IMR-90 (cell line): ENCODE measurements around the gene HMCN1. TPM values are rescaled to one million over a fixed set of nuclear protein-coding genes. Genes with fewer than 3 reads are reported as not detected.

Experiments
- ATAC-seq: fragments of 200-7000 bp; cut with Tn5 transposase; 2 replicates; pipeline ENCODE4 v1.9.1; 2020; ENCODE audit warnings: low read depth, mild to moderate bottlenecking, moderate library complexity
- BruUV-seq: library from RNA; stranded (reverse); fragments of 400-500 nt; replicated peaks from 2 replicates; lab custom pipeline; 2021; lab: Mats Ljungman, UMichigan
- CTCF ChIA-PET: fragments of 300-600 bp; formaldehyde crosslinking; extraction: SDS; loops from one replicate; lab custom pipeline; 2021; ENCODE audit warnings: antibody characterized with exemption; lab: Yijun Ruan, JAX
- POLR2A ChIA-PET: fragments of 300-600 bp; sonication (Branson Sonifier 250); formaldehyde crosslinking; loops from one replicate; lab custom pipeline; 2022; ENCODE audit warnings: antibody characterized with exemption; ENCODE audit not compliant: unreplicated experiment; lab: Charles Lee
- DNase-seq: peaks from one replicate; pipeline ENCODE4 v3.0.0; 2013
- H2AFZ ChIP-seq: replicated peaks from 2 replicates; pipeline ENCODE3; 2013; ENCODE audit warnings: low read length, mild to moderate bottlenecking; ENCODE audit not compliant: poor library complexity
- H2AK5ac ChIP-seq: 2 replicates; pipeline ENCODE4 v1.6.1; 2013; ENCODE audit warnings: low read depth, low read length, inconsistent platforms
- H2AK9ac ChIP-seq: replicated peaks from 2 replicates; pipeline ENCODE3; 2013; ENCODE audit warnings: mild to moderate bottlenecking, low read depth, low read length, moderate library complexity; ENCODE audit not compliant: poor library complexity
- H2BK120ac ChIP-seq: 2 replicates; pipeline ENCODE4 v1.6.1; 2013; ENCODE audit warnings: low read depth, low read length, inconsistent platforms
- H2BK15ac ChIP-seq: 3 replicates; pipeline ENCODE4 v1.6.1; 2013; ENCODE audit warnings: low read depth, low read length, inconsistent platforms
- H2BK20ac ChIP-seq: 2 replicates; pipeline ENCODE4 v1.6.1; 2013; ENCODE audit warnings: low read depth, mild to moderate bottlenecking, inconsistent platforms, low read length, moderate library complexity
- H2BK5ac ChIP-seq: 2 replicates; pipeline ENCODE4 v1.6.1; 2013; ENCODE audit warnings: mild to moderate bottlenecking, low read depth, low read length, inconsistent platforms; ENCODE audit not compliant: poor library complexity, severe bottlenecking
- H3K14ac ChIP-seq: replicated peaks from 2 replicates; pipeline ENCODE4 v1.6.1; 2013; ENCODE audit warnings: low read depth, low read length, inconsistent platforms
- H3K18ac ChIP-seq: 2 replicates; pipeline ENCODE4 v1.6.1; 2013; ENCODE audit warnings: low read depth, low read length, control low read depth
- H3K23ac ChIP-seq: 2 replicates; pipeline ENCODE4 v1.6.1; 2013; ENCODE audit warnings: low read depth, low read length, inconsistent platforms
- H3K27ac ChIP-seq: 2 replicates; pipeline ENCODE4 v1.5.1; 2013; ENCODE audit warnings: mild to moderate bottlenecking, control low read depth, low read length; ENCODE audit not compliant: insufficient read depth
- H3K27me3 ChIP-seq: 2 replicates; pipeline ENCODE4 v1.6.1; 2013; ENCODE audit warnings: low read length; ENCODE audit not compliant: control insufficient read depth, insufficient read depth
- H3K36me3 ChIP-seq: 2 replicates; pipeline ENCODE4 v1.6.1; 2013; ENCODE audit warnings: low read length, mixed read lengths; ENCODE audit not compliant: control insufficient read depth, insufficient read depth
- H3K4ac ChIP-seq: 2 replicates; pipeline ENCODE4 v1.6.1; 2013; ENCODE audit warnings: low read depth, low read length, inconsistent platforms
- H3K4me1 ChIP-seq: 2 replicates; pipeline ENCODE4 v1.6.1; 2013; ENCODE audit warnings: low read length, mixed read lengths; ENCODE audit not compliant: control insufficient read depth, insufficient read depth
- H3K4me2 ChIP-seq: 2 replicates; pipeline ENCODE4 v1.6.1; 2013; ENCODE audit warnings: low read depth, mild to moderate bottlenecking, control low read depth, low read length, moderate library complexity
- H3K4me3 ChIP-seq: 2 replicates; pipeline ENCODE4 v1.5.1; 2013; ENCODE audit warnings: low read depth, mild to moderate bottlenecking, control low read depth, low read length, moderate library complexity; ENCODE audit not compliant: insufficient read depth
- H3K56ac ChIP-seq: 2 replicates; pipeline ENCODE4 v1.6.1; 2013; ENCODE audit warnings: low read length, inconsistent platforms; ENCODE audit not compliant: insufficient read depth; ENCODE audit errors: extremely low read depth
- H3K79me1 ChIP-seq, 2 experiments: 2 replicates each; pipeline ENCODE4 v1.6.1; 2013; ENCODE audit warnings: low read length in 2 of 2, inconsistent platforms in 1 of 2, low read depth in 1 of 2
- H3K9ac ChIP-seq: 2 replicates; pipeline ENCODE4 v1.6.1; 2013; ENCODE audit warnings: low read depth, low read length, control low read depth
- H3K9me1 ChIP-seq: 2 replicates; pipeline ENCODE4 v1.6.1; 2013; ENCODE audit warnings: low read length, inconsistent platforms; ENCODE audit not compliant: insufficient read depth
- H3K9me3 ChIP-seq: 2 replicates; pipeline ENCODE4 v1.6.1; 2013; ENCODE audit warnings: low read length; ENCODE audit not compliant: control insufficient read depth, insufficient read depth
- H4K20me1 ChIP-seq: 2 replicates; pipeline ENCODE4 v1.6.1; 2013; ENCODE audit warnings: low read length, inconsistent platforms; ENCODE audit not compliant: insufficient read depth
- H4K5ac ChIP-seq: 2 replicates; pipeline ENCODE4 v1.6.1; 2013; ENCODE audit warnings: mild to moderate bottlenecking, low read depth, low read length, control low read depth
- H4K8ac ChIP-seq, 2 experiments: 2 replicates each; pipeline ENCODE4 v1.6.1; 2013; ENCODE audit warnings: low read depth in 2 of 2, low read length in 2 of 2, control low read depth in 1 of 2, inconsistent platforms in 1 of 2
- H4K91ac ChIP-seq: 2 replicates; pipeline ENCODE4 v1.6.1; 2013; ENCODE audit warnings: low read depth, low read length, inconsistent platforms; ENCODE audit not compliant: insufficient read depth
- CEBPB ChIP-seq: IDR thresholded peaks from 2 replicates; pipeline ENCODE4 v1.6.1; 2012; ENCODE audit warnings: low read depth, low read length, improper control_type of control experiment
- CHD1 ChIP-seq: IDR thresholded peaks from 2 replicates; pipeline ENCODE4 v1.6.1; 2012; ENCODE audit warnings: low read depth, low read length, improper control_type of control experiment
- CTCF ChIP-seq: conservative IDR thresholded peaks from 2 replicates; pipeline ENCODE4 v1.5.1; 2012; ENCODE audit warnings: mild to moderate bottlenecking, low read depth, low read length, improper control_type of control experiment
- FOS ChIP-seq: fragments of 150-350 bp; IDR thresholded peaks from 2 replicates; pipeline ENCODE4 v1.6.1; 2016; ENCODE audit warnings: low read depth, low read length
- NFE2L2 ChIP-seq: fragments of 150-350 bp; IDR thresholded peaks from 2 replicates; pipeline ENCODE4 v1.6.1; 2016; ENCODE audit warnings: low read depth, mild to moderate bottlenecking, low read length
- POLR2A ChIP-seq: IDR thresholded peaks from 2 replicates; pipeline ENCODE4 v1.6.1; 2012; ENCODE audit warnings: mild to moderate bottlenecking, low read depth, low read length
- RAD21 ChIP-seq: IDR thresholded peaks from 2 replicates; pipeline ENCODE4 v1.6.1; 2012; ENCODE audit warnings: low read length, improper control_type of control experiment
- RCOR1 ChIP-seq: IDR thresholded peaks from 2 replicates; pipeline ENCODE4 v1.6.1; 2012; ENCODE audit warnings: mild to moderate bottlenecking, low read length, improper control_type of control experiment; ENCODE audit not compliant: insufficient replicate concordance
- SMC3 ChIP-seq: fragments of 150-350 bp; IDR thresholded peaks from 2 replicates; pipeline ENCODE4 v1.6.1; 2016; ENCODE audit warnings: low read depth, mild to moderate bottlenecking, antibody characterized with exemption, low read length, moderate library complexity
- USF2 ChIP-seq: fragments of 150-350 bp; IDR thresholded peaks from 2 replicates; pipeline ENCODE4 v1.6.1; 2017; ENCODE audit warnings: mild to moderate bottlenecking, antibody characterized with exemption, low read length, low read depth
- WGBS, 2 experiments: methylation state at CpG; one replicate each; pipeline versions ENCODE4 v1.1.5 to v1.1.7; 2013; ENCODE audit warnings: missing lambda C conversion rate in 2 of 2; ENCODE audit not compliant: insufficient read length in 1 of 2; ENCODE audit errors: extremely low coverage in 2 of 2; 5-methylcytosine and 5-hydroxymethylcytosine counted together
- dilution Hi-C: fragments of 300-500 bp; cut with HindIII; formaldehyde crosslinking; loops from one replicate; pipeline ENCODE4 v1.14.3; 2018; ENCODE audit warnings: low sequenced_read_pairs; ENCODE audit not compliant: unreplicated experiment
- in situ Hi-C: fragments of 300-500 bp; cut with MboI; formaldehyde crosslinking; loops from 3 replicates; pipeline ENCODE4 v1.14.3; 2019; ENCODE audit warnings: low sequenced_read_pairs, inconsistent platforms, mixed read lengths
- intact Hi-C: fragments of 100-400 bp; cut with micrococcal nuclease; formaldehyde crosslinking; loops from 2 replicates; pipeline ENCODE4 v1.10.0; 2022
- polyA plus RNA-seq, 3 experiments: library from polyadenylated mRNA; depleted of rRNA; stranded (reverse); fragments of >200 nt; gene quantifications; 2 replicates each; pipeline ENCODE4 v1.2.3, GENCODE V29; 2012; ENCODE audit warnings: low replicate concordance in 1 of 3
- total RNA-seq: library from RNA; depleted of rRNA; stranded (reverse); fragments of >200 nt; gene quantifications from 2 replicates; pipeline ENCODE4 v1.2.3, GENCODE V29; 2012
- TF ChIP-seq, protein P1 (sequence below): fragments of 150-350 bp; IDR thresholded peaks from 2 replicates; pipeline ENCODE4 v1.6.1; 2016; ENCODE audit warnings: low read depth, mild to moderate bottlenecking, low read length, moderate library complexity, borderline replicate concordance

Gene HMCN1
- total and polyA plus RNA-seq, 2 of the 4 experiments (the other 2 are of a cell fraction), result 6.1 to 11.7 TPM

DNA sequence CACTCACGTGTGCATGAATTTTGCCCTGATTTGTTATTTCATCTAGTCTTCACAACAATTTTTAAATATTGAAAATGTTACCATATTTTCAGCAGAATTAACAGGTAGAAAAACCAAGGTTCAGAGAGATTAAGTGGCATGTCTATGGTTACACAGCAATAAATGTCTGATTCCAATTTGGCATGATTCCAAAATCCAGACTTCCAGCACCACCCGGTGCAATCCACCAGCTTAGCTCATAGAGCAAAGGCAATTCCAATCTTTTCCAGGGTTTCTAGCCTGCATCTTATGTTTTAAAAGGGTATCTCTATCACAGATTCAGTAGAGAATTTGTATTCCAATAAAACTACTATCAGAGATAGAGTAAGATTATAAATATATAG, 479.0 kb downstream of the HMCN1 start (continued):
- TF ChIP-seq CEBPB, result no peak

GRCh38 chr1:186214791-186215190, 480.6 kb downstream of the HMCN1 start:
- dilution Hi-C loops, result no loop called here
- H3K56ac ChIP-seq, result no peak overlapping the region
- H3K79me1 ChIP-seq, result no peaks in the 10 kb centered on the region
- H4K20me1 ChIP-seq, result no peaks in the 10 kb centered on the region
- no peak overlapping the region for H3K4me3 ChIP-seq
- H2BK120ac ChIP-seq, result no peak overlapping the region
- no peaks in the 10 kb centered on the region for H3K27me3 ChIP-seq
- no peak overlapping the region for H2BK20ac ChIP-seq
- H3K4me2 ChIP-seq, result no peak overlapping the region
- ATAC-seq, result no peak
- no peaks in the 10 kb centered on the region for H3K9me3 ChIP-seq
- H2AK5ac ChIP-seq, result no peak overlapping the region
- H2AK9ac ChIP-seq, result no peak overlapping the region
- BruUV-seq, result no TSS peak
- no peak overlapping the region for H3K14ac ChIP-seq
- intact Hi-C loops, result loop anchor here (5.0 kb wide), 1 partner anchor 287 kb away; no protein-coding TSS in a partner anchor
- H3K36me3 ChIP-seq, result no peaks in the 10 kb centered on the region
- no peak overlapping the region for H4K91ac ChIP-seq
- no peak overlapping the region for H2AFZ ChIP-seq
- peak; percentile 14 for DNase-seq
- no peak overlapping the region for H3K23ac ChIP-seq
- no peak overlapping the region for H2BK5ac ChIP-seq
- H3K4ac ChIP-seq, result no peak overlapping the region
- TF ChIP-seq FOS (no peak), CTCF (no peak), CHD1 (no peak), NFE2L2 (no peak), RAD21 (no peak), USF2 (no peak), RCOR1 (no peak), POLR2A (no peak), SMC3 (no peak)
- TF ChIP-seq, protein P1, sequence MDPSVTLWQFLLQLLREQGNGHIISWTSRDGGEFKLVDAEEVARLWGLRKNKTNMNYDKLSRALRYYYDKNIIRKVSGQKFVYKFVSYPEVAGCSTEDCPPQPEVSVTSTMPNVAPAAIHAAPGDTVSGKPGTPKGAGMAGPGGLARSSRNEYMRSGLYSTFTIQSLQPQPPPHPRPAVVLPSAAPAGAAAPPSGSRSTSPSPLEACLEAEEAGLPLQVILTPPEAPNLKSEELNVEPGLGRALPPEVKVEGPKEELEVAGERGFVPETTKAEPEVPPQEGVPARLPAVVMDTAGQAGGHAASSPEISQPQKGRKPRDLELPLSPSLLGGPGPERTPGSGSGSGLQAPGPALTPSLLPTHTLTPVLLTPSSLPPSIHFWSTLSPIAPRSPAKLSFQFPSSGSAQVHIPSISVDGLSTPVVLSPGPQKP, result no peak
- H3K9ac ChIP-seq, result no peak overlapping the region
- no peak overlapping the region for H3K18ac ChIP-seq
- H3K4me1 ChIP-seq, result no peaks in the 10 kb centered on the region
- no peak overlapping the region for H2BK15ac ChIP-seq
- H4K8ac ChIP-seq, result no peak overlapping the region
- WGBS, 2 experiments, result no CpG with 5 or more reads among the region's 1 CpG
- in situ Hi-C loops, result loop anchor here (5.0 kb wide), 1 partner anchor 402 kb away; no protein-coding TSS in a partner anchor
- no peak overlapping the region for H4K5ac ChIP-seq
- CTCF ChIA-PET, result interaction anchor here (1.2 kb wide), 1 partner anchor 401 kb away, joined by 3 read pairs; no protein-coding TSS in a partner anchor
- no peak overlapping the region for H3K27ac ChIP-seq
- no peaks in the 10 kb centered on the region for H3K9me1 ChIP-seq
- POLR2A ChIA-PET, result no interaction called here
